ENCODE data around the gene GYS2. TPM values are rescaled to one million over a fixed set of nuclear protein-coding genes. Genes with fewer than 3 reads are reported as not detected.

Gene GYS2
- total RNA-seq, 4 donors from 2014 or later, result 0.16 TPM; not detected in 3

DNA sequence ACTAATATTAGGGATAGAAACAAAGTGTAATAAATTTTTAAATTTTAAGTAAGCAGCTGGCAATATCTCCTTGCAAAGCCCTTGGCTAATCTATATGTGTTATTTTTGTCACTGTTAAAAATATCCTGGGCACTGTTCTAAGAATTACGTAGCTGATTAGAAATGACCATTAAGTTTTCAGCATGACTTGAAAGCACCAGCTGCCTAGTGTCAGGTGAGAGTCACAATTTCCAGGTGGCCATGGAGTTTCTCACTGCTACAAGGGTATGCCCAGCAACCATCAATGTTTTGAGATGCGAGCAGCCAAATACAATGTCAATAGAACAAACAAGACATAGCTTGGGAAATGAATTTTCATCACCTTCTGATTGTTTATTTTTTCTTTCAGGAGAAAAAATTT is 23.3 kb upstream of the GYS2 start:
- H3K27ac ChIP-seq, result no peak overlapping the region
- WGBS, 2 donors (ENCODE audit: low coverage in 1 of 2), result 86 to 95% methylated on average over 2 of the region's 2 CpGs
- no peaks in the 10 kb centered on the region for H3K27me3 ChIP-seq
- H3K9me3 ChIP-seq, result no peaks in the 10 kb centered on the region
- intact Hi-C loops (cut with DNase I; ENCODE audit: low total_unique reads), result no loop called here
- no peaks in the 10 kb centered on the region for H3K36me3 ChIP-seq
- no peaks in the 10 kb centered on the region for H3K4me1 ChIP-seq
- no peak for DNase-seq
- TF ChIP-seq POLR2AphosphoS5 (IDR thresholded peaks at IDR 0.05) (no peak), EP300 (IDR thresholded peaks at IDR 0.05; ENCODE audit: low read depth) (no peak), POLR2A (IDR thresholded peaks at IDR 0.05) (no peak)
- TF ChIP-seq, protein P1, sequence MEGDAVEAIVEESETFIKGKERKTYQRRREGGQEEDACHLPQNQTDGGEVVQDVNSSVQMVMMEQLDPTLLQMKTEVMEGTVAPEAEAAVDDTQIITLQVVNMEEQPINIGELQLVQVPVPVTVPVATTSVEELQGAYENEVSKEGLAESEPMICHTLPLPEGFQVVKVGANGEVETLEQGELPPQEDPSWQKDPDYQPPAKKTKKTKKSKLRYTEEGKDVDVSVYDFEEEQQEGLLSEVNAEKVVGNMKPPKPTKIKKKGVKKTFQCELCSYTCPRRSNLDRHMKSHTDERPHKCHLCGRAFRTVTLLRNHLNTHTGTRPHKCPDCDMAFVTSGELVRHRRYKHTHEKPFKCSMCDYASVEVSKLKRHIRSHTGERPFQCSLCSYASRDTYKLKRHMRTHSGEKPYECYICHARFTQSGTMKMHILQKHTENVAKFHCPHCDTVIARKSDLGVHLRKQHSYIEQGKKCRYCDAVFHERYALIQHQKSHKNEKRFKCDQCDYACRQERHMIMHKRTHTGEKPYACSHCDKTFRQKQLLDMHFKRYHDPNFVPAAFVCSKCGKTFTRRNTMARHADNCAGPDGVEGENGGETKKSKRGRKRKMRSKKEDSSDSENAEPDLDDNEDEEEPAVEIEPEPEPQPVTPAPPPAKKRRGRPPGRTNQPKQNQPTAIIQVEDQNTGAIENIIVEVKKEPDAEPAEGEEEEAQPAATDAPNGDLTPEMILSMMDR (IDR thresholded peaks at IDR 0.05), result no peak
- in situ Hi-C loops (cut with MboI; ENCODE audit: low pct_ligation_motif_present in 1 of 4, low pct_unique_long_range_greater_than_20kb in 1 of 4, low sequenced_read_pairs in 3 of 4), result loop anchor here in 1 of 4 donors (10.0 kb wide), 1 partner anchor 47 kb away; no protein-coding TSS in a partner anchor
- no peak overlapping the region for H3K4me3 ChIP-seq

GRCh38 chr12:21618566-21618965 is 13.9 kb upstream of the GYS2 start:
- TF ChIP-seq POLR2A (IDR thresholded peaks at IDR 0.05), result no peak
- TF ChIP-seq POLR2AphosphoS5 (IDR thresholded peaks at IDR 0.05), result no peak
- no peak for TF ChIP-seq EP300 (IDR thresholded peaks at IDR 0.05; ENCODE audit: low read depth)
- TF ChIP-seq, protein P1 (IDR thresholded peaks at IDR 0.05), result no peak
- Histone ChIP-seq H3K4me3 (no peak overlapping the region), H3K9me3 (no peaks in the 10 kb centered on the region), H3K27me3 (no peaks in the 10 kb centered on the region), H3K36me3 (no peaks in the 10 kb centered on the region), H3K27ac (no peak overlapping the region), H3K4me1 (no peaks in the 10 kb centered on the region)
- in situ Hi-C loops (cut with MboI; ENCODE audit: low pct_ligation_motif_present in 1 of 4, low pct_unique_long_range_greater_than_20kb in 1 of 4, low sequenced_read_pairs in 3 of 4), result no loop called here
- intact Hi-C loops (cut with DNase I; ENCODE audit: low total_unique reads), result no loop called here
- DNase-seq, result no peak

- in situ Hi-C loops (cut with MboI; ENCODE audit: low pct_ligation_motif_present in 1 of 4, low pct_unique_long_range_greater_than_20kb in 1 of 4, low sequenced_read_pairs in 3 of 4) (no loop called here), intact Hi-C loops (cut with DNase I; ENCODE audit: low total_unique reads) (no loop called here)
- TF ChIP-seq, protein P1 (IDR thresholded peaks at IDR 0.05), result no peak
- H3K27me3 ChIP-seq, result no peaks in the 10 kb centered on the region
- H3K9me3 ChIP-seq, result no peaks in the 10 kb centered on the region
- H3K4me3 ChIP-seq, result no peak overlapping the region
- DNase-seq, result no peak
- H3K36me3 ChIP-seq, result no peaks in the 10 kb centered on the region
- WGBS, 2 donors (ENCODE audit: low coverage in 1 of 2), result 75 to 82% methylated on average over 3 of the region's 3 CpGs
- no peak overlapping the region for H3K27ac ChIP-seq
- no peaks in the 10 kb centered on the region for H3K4me1 ChIP-seq
These were observed 12.4 kb upstream of the GYS2 start for GRCh38 chr12:21617030-21617429.

GRCh38 chr12:21615431-21615830 is 10.8 kb upstream of the GYS2 start:
- no peaks in the 10 kb centered on the region for H3K36me3 ChIP-seq
- H3K9me3 ChIP-seq, result no peaks in the 10 kb centered on the region
- no peak for TF ChIP-seq EP300 (IDR thresholded peaks at IDR 0.05; ENCODE audit: low read depth)
- TF ChIP-seq POLR2AphosphoS5 (IDR thresholded peaks at IDR 0.05), result no peak
- no peak for TF ChIP-seq POLR2A (IDR thresholded peaks at IDR 0.05)
- TF ChIP-seq, protein P1 (IDR thresholded peaks at IDR 0.05), result no peak
- WGBS, 2 donors (ENCODE audit: low coverage in 1 of 2), result 47 to 53% methylated on average over 1 of the region's 1 CpG
- intact Hi-C loops (cut with DNase I; ENCODE audit: low total_unique reads), result no loop called here
- H3K4me1 ChIP-seq, result no peaks in the 10 kb centered on the region
- no peak for DNase-seq
- no peak overlapping the region for H3K27ac ChIP-seq
- no peaks in the 10 kb centered on the region for H3K27me3 ChIP-seq
- no peak overlapping the region for H3K4me3 ChIP-seq
- in situ Hi-C loops (cut with MboI; ENCODE audit: low pct_ligation_motif_present in 1 of 4, low pct_unique_long_range_greater_than_20kb in 1 of 4, low sequenced_read_pairs in 3 of 4), result no loop called here
